Raji (cell line): ENCODE data around the gene REST.

Experiments
- POLR2A ChIP-seq: IDR thresholded peaks from 2 replicates; pipeline ENCODE4 v1.6.1; 2011; ENCODE audit warnings: low read depth, low read length, control low read depth; ENCODE audit not compliant: insufficient read depth

Gene REST

GRCh38 chr4:56905796-56906195 lies 1.9 kb upstream of the REST start:
- TF ChIP-seq POLR2A = no peak

DNA sequence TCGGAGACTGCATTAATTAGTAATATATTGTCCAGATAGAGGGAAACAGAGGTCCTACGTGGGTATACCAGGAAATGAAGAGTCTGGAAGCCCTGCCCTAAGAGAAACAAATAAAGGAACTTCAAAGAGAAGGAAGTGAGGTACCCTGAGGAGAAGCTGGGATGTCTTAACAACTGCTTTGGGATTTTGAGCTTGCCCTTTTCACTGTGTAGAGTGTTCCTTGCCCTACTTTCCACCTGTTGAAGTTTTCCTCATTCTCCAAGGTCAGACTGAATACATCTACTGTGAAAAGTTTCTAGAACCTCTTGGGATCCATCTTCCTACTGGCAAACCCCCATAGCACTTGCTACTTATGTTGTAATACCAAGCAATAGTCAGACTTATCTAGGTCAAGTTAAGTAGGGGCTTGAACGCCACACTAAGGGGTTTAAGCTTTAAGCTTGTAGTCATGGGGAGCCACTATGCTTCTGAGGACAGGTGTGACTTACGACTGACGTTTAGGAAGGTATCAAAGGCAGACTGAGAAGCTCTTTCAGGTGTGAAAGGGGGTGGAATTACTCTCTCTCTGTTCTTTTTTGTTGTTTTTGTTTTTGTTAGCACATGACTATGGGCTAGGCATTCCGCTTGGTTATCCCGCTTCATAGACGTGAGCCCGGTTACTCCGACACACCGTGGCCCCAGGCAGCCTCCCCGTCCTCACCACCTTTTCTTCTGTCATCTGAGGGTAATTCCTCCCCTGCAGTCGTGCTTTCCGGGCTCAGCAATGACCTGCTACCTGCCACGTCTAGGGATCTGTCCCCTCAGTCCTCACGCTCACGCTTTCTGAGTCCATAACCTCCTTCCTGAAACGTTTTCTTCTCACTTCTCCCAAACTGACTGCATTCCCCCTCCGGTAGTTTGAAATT lies 959 bp upstream of the REST start:
- TF ChIP-seq POLR2A = no peak

DNA sequence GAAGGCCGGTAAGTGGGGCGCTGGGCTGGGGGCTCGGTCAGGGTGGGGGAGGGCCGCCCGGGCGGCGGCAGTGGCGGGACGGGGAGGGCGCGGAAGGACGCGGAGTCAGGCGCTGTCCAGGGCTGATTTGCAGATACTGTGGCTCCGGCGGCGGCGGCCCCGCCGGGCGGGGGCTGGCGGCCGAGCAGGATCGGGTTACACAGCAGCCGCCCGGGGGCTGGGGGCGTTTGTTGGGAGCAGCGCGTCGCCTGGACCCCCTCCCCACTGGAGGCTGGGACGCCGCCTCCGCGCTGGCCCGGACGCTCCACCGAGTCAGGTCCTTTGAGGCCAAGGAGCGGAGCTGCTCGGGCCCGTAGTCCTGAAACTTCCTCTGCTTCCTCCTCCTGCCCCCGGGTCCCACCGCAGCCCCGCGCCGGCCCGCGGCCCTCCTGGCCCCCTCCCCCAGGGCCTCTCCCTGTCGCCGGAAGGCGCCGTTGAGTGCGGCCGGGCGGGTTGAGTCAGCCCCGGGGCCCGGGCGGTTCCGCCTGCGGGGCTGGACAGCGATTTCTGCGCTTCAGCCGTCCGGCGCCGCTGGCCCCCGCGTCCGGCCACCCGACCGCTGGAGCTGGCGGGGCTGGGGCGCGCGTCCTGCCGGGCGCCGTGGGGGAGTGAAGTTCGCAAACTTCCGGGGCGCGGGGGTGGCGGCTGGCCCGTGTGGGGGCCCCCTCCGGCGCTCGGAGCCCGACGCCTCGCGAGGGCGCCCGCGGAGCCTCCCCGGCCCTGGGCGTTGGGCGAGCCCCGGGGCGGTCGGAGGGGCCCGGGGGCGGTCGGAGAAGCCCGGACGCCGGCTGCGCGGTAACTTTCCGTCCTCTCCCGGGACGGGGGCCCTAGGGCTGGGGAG lies 746 bp downstream of the REST start:
- peak; percentile 25; the same call in 1 of the 2 replicates for TF ChIP-seq POLR2A

DNA sequence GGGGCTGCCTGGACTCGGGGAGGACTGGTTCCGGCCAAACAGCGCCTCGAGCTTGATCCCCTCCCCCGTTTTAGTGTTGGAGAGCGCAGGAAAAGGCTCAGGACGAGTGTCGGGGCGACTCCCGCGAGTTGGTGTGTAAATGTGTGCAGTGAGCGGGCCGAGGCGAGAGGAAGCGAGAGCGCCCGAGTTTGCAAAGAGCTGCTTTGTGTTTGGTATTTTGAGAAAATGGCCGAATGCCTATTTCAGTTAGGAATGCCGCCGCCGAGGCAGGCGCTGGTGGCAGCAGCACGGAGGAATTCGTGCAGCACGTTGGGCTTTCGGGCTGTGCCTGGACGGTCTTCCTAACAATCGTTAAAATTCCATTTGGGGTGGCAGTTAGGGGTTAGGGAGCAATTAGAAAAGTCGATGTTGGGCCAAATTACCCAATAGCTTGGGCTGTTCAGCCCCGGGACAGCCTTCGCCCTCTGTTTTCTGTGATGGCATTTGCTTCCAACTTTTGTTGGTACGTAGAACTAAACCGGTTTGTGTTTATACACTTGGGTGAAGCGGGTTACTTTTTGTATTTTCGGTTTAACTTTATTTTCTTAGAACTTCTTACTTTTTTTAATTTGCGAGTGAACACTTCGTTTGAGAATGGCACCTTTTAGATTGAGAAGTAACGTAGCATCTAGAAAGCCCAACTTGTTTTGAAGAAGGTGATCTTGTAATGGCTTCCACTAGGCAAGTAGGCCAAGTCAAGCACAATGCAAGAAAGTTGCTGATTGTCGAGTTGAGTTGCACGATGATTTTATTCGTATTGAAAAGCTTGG lies 1.6 kb downstream of the REST start:
- 0 out of 2 replicates have a peak, but pooled peaks have one; percentile 32 for TF ChIP-seq POLR2A

DNA sequence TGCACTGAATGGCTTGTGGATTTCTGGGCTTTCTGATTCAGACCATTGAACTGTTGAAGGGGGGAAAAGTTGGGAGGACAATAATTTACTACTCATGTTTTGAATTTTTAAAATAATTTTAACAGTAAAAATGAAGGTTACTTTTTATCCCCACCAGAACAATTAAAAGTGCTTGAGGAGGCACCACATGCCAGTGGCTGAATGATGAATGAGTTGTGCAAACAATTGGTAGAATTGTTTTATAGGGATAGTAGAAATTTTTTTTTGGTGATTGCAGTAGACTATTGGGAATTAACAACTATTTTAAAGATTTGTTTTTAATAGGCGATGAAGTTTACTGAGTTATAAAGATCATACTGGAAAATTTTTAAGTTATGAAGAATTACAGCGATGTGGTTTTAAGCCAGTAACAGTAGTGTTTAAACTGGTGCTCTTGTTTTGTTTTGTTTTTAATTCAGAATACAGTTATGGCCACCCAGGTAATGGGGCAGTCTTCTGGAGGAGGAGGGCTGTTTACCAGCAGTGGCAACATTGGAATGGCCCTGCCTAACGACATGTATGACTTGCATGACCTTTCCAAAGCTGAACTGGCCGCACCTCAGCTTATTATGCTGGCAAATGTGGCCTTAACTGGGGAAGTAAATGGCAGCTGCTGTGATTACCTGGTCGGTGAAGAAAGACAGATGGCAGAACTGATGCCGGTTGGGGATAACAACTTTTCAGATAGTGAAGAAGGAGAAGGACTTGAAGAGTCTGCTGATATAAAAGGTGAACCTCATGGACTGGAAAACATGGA lies 2.7 kb downstream of the REST start:
- TF ChIP-seq POLR2A = no peak

- TF ChIP-seq POLR2A = no peak
These were observed 6.6 kb downstream of the REST start for GRCh38 chr4:56914336-56914735.

- no peak for TF ChIP-seq POLR2A
These were observed 19.5 kb downstream of the REST start for GRCh38 chr4:56927196-56927595.

- no peak for TF ChIP-seq POLR2A
These were observed 22.9 kb downstream of the REST start for GRCh38 chr4:56930638-56931037.

DNA sequence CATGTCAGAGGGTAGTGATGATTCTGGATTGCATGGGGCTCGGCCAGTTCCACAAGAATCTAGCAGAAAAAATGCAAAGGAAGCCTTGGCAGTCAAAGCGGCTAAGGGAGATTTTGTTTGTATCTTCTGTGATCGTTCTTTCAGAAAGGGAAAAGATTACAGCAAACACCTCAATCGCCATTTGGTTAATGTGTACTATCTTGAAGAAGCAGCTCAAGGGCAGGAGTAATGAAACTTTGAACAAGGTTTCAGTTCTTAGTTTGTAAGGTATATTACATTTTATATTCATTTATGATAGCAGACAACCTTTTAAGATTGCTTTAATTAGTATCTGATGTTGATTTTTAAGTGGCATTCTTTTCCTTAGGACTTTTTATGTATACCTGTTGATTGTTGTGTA lies 24.2 kb downstream of the REST start:
- no peak for TF ChIP-seq POLR2A

- no peak for TF ChIP-seq POLR2A
These were observed 29.6 kb downstream of the REST start for GRCh38 chr4:56937262-56937661.

DNA sequence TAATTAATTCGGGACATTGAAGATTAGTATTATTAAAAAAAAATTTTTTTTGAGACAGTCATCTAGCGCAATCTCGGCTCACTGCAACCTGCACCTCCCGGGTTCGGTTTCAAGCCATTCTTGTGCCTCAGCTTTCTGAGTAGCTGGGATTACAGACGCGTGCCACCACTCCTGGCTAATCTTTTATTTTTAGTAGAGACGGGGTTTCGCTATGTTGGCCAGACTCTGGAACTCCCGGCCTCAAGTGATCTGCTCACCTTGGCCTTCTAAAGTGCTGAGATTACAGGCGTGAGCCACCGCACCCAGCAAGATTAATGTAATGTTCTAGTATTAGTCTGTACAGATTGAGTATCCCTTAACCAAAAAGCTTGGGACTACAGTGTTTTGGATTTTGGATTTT lies 32.7 kb downstream of the REST start:
- no peak for TF ChIP-seq POLR2A

- no peak for TF ChIP-seq POLR2A
These were observed 33.3 kb downstream of the REST start for GRCh38 chr4:56940971-56941370.

DNA sequence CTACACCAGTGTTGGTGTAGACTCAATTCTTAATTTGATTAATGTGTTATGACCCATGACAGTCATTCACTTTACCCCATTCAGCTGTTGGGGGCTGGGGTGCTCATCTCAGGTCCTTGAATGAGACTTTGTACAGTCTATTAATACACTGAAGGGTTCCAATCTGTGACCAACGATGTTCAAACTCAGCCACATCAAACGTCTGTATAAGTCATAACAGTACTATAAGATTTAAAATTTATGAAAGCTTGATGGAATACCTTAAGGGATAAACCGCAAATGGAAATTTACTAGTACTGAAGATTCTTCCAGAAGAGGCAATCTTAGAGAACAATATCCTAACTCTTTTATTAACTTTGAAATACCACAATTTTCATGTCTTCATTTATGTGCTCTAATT lies 33.7 kb downstream of the REST start:
- no peak for TF ChIP-seq POLR2A
